HL-60 (cell line): Measurements from ENCODE around the gene CHM.
A peak's percentile ranks its signal among the peaks of the same experiment; 100 is the strongest.

Source experiments
- DNase-seq, 2 experiments: peaks; one replicate each; pipeline ENCODE4 v3.0.0-alpha.2; 2010 to 2020; ENCODE audit warnings: low read depth in 1 of 2, low spot score in 1 of 2
- H3K27ac ChIP-seq: fragments of 250-450 bp; sonication (Bioruptor Pico); replicated peaks from 2 replicates; pipeline ENCODE4 v1.5.1; 2020; ENCODE audit warnings: mild to moderate bottlenecking, moderate library complexity
- H3K27me3 ChIP-seq: fragments of 250-450 bp; sonication (Bioruptor Pico); 2 replicates; pipeline ENCODE4 v1.5.1; 2021; ENCODE audit warnings: mild to moderate bottlenecking, moderate library complexity; ENCODE audit not compliant: insufficient read depth, poor library complexity, severe bottlenecking
- H3K4me3 ChIP-seq: replicated peaks from 2 replicates; pipeline ENCODE4 v1.5.1; 2011; ENCODE audit warnings: mild to moderate bottlenecking, control low read depth, low read length; ENCODE audit not compliant: insufficient read depth
- CTCF ChIP-seq: IDR thresholded peaks from one replicate; pipeline ENCODE4 v1.5.1; 2011; ENCODE audit warnings: low read length, control low read depth, inconsistent platforms; ENCODE audit not compliant: insufficient read depth
- GABPA ChIP-seq: IDR thresholded peaks from 2 replicates; pipeline ENCODE4 v1.6.1; 2012; ENCODE audit warnings: low read depth
- POLR2AphosphoS5 ChIP-seq: IDR thresholded peaks from 2 replicates; pipeline ENCODE4 v1.6.1; 2012; ENCODE audit warnings: low read depth
- REST ChIP-seq: IDR thresholded peaks from 2 replicates; pipeline ENCODE4 v1.6.1; 2012; ENCODE audit warnings: low read depth; ENCODE audit not compliant: insufficient replicate concordance
- SPI1 ChIP-seq: IDR thresholded peaks from 2 replicates; pipeline ENCODE4 v1.6.1; 2012; ENCODE audit warnings: low read depth, mild to moderate bottlenecking, borderline replicate concordance

The CHM gene

GRCh38 chrX:85865324-85865723 lies 182.0 kb downstream of the CHM start:
- TF ChIP-seq CTCF (no peak), POLR2AphosphoS5 (no peak)
- Histone ChIP-seq H3K27ac (no peak overlapping the region), H3K27me3 (no peaks in the 10 kb centered on the region), H3K4me3 (no peak overlapping the region)
- DNase-seq, result no peak

- no peak for TF ChIP-seq REST
- no peak for TF ChIP-seq SPI1
- TF ChIP-seq POLR2AphosphoS5, result no peak
- no peak for TF ChIP-seq CTCF
- TF ChIP-seq GABPA, result no peak
These were observed 187.9 kb downstream of the CHM start for GRCh38 chrX:85859426-85859825.

GRCh38 chrX:85851418-85851817 lies 195.9 kb downstream of the CHM start:
- TF ChIP-seq SPI1, result no peak
- TF ChIP-seq CTCF, result no peak
- no peak for TF ChIP-seq GABPA
- TF ChIP-seq POLR2AphosphoS5, result no peak
- no peak for TF ChIP-seq REST
- no peak overlapping the region for H3K27ac ChIP-seq
- peak in 1 of 2 experiments; percentile 25 for DNase-seq
- no peak overlapping the region for H3K4me3 ChIP-seq
- no peaks in the 10 kb centered on the region for H3K27me3 ChIP-seq

More at GRCh38 chrX:85859426-85859825, 187.9 kb downstream of the CHM start:
- no peak overlapping the region for H3K4me3 ChIP-seq
- H3K27ac ChIP-seq, result no peak overlapping the region
- no peak for DNase-seq
- H3K27me3 ChIP-seq, result no peaks in the 10 kb centered on the region

GRCh38 chrX:85836868-85837267 lies 210.5 kb downstream of the CHM start:
- Histone ChIP-seq H3K27me3 (no peaks in the 10 kb centered on the region), H3K4me3 (no peak overlapping the region), H3K27ac (no peak overlapping the region)
- DNase-seq, result no peak
- no peak for TF ChIP-seq SPI1
- no peak for TF ChIP-seq POLR2AphosphoS5
- no peak for TF ChIP-seq REST
- TF ChIP-seq CTCF, result no peak
- TF ChIP-seq GABPA, result no peak
